HG02884 (cell line): ENCODE data around the gene ARL5A.
A peak's percentile ranks its signal among the peaks of the same experiment; 100 is the strongest.

Experiments used
- ATAC-seq: cut with Tn5 transposase; IDR thresholded peaks from one replicate; pipeline ENCODE4 v1.9.1; 2021; ENCODE audit warnings: mild to moderate bottlenecking, moderate library complexity; ENCODE audit not compliant: unreplicated experiment

The ARL5A gene

GRCh38 chr2:151769606-151770005 is 58.6 kb downstream of the ARL5A start:
- no peak for ATAC-seq

DNA sequence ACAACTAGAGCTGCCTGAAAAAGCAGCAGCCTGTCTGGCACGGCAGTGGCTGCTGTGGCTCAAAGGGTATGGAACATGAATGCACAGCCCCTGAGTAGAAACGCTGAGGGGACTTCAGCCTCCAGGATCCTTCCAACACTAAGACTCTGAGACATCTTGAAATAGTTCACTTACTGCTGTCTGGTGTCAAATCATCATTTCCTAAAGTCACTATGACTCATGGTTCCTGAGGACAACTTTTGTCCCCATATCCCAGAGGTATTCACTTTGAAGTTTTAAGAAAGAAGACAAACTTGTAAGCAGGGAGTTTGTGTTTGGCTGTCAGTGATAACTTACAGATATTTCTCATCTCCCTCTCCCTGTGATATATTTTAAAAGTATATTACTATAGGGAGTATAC is 60.7 kb downstream of the ARL5A start:
- ATAC-seq, result no peak

DNA sequence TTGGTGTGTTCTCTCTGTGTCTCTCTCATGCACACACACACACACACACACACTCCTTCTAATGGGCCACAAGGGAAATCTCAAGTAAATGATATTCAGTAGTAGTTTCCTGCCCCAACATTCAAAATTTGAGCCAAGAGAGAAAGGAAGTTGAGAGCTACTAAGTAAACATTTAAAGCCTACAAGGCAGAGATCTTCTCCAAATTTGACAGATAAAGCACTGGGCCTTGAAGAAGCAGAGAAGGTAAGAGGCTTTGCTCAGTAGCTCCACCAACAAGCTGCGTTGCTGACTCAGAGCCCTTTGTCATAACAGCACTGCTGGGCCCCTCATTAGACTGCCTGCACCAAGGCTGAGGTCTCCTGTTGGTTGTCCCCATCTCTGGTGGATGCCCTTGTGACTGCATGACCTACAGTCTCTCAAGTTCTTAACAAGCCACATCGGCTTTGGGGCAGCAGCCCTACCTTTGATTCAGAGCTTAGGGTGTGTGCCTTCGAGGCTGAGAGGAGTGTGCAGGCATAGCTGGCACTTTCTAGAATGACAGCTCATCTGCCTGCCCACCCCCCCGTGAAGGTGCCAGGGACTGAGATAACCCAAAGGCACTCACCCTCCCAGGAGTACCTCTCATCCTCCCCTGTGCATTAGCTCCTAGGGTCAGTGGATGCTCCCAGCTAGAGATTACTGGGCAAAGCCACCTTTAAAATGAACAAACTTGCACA is 61.6 kb downstream of the ARL5A start:
- ATAC-seq, result peak; percentile 50

DNA sequence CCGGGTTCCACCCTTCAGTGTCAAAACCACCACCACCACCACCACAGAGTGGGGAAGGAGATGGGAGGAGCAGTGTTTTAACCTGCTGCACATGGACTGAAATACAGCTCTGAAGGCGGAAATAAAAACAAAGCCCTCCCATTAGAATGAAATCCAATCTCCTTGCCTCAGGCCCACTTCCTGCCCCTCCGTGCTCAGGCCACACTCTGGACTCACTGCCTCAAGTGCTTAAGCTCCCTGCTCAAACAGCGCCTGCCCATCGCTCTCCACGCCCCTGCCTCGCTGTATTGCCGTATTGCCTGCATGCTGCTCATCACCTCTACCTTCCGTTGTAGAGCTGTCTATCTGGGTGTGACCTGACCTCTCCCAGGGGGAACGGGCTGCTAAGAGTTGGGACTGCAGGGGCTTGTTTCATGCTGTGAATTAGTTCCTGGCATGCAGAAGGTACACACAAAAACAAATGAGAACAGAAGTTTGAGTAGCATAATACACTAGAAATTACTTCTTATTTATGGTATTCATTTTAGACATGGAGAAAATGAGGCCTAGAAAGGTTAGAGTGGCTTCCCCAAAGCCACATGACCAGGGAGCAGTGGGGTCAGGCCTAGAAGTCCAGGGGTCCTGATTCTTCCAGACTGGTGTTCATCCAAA is 62.3 kb downstream of the ARL5A start:
- ATAC-seq, result no peak

DNA sequence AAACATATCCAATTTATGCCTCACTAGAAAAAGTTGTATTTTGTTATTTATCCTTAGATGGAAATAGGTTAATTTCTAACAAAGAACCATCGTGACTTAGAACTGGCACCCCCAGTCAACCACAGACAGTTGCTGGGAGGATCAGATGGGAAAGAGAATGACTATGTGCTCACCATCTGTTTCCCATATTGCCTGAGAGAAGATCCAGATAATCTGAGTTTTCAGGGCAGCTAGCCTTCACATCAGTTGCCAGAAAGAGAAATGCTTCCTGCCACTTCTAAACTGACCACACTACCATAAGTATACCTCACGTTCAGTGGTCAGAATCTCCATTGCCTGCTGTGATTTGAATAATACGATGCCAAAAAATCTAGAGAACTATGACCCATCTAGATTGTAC is 65.5 kb downstream of the ARL5A start:
- ATAC-seq, result no peak

GRCh38 chr2:151761687-151762086 is 66.5 kb downstream of the ARL5A start:
- no peak for ATAC-seq

DNA sequence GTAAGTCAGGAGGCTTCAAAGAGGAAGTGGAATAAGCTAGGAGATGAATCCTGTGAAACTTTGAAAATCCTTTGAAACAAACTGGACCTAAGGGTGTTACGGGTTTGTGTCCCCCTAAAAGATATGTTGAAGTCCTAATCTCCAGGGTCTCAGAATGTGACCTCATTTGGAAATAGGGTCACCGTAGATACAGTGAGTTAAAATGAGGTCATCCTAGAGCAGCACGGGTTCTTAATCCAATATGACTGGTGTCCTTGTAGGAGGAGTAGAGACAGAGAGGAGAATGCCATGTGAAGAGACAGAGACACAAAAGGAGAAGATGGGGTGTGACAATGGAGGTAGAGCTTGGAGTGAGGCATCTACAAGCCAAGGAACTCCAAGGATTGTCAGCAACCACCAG is 67.0 kb downstream of the ARL5A start:
- ATAC-seq, result no peak

DNA sequence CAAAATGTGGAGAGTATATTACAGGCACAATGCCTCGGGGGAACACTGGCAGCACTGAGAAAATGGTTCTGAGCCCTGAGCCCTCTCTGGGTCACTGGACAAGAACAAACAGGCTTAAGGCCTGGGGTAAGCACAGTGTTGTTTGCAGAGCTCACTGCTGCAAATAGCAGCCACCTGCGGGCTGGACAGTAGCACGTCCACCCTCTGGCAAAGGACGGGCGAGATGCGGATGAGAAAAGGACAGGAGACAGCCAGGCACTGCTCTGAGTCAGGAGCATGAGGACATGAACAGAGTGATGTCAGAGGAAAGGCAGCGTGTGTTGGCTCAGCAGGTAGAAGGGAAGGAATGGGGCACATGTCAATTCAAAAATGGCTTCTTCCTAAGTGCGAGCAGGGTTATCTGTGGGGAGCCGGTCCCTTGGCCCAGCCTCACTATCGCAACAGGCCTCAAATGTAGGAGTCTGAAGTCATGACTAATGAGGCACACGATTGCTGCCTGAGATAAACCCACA is 68.0 kb downstream of the ARL5A start:
- ATAC-seq, result no peak

DNA sequence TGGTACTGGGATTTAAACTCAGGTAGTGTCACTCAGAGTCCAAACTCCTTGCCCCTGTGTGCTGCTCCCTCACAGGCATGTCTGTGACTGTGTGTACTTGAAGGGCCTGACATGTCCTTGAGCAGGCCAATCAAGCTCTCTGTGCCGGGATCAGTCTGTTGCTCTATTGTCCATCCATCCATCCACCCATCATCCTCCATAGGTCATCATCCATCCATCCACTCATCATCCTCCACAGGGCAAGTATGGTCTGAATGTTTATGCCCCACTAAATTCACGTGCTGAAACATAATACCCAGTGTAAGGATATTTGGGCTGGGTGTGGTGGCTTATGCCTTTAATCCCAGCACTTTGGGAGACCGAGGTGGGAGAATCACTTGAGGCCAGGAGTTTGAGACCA is 69.5 kb downstream of the ARL5A start:
- ATAC-seq, result no peak

- no peak for ATAC-seq
Observed at GRCh38 chr2:151757861-151758260, 70.4 kb downstream of the ARL5A start.

GRCh38 chr2:151756820-151757219 is 71.4 kb downstream of the ARL5A start:
- no peak for ATAC-seq

- no peak for ATAC-seq
Observed at GRCh38 chr2:151754253-151754897, 73.8 kb downstream of the ARL5A start.

DNA sequence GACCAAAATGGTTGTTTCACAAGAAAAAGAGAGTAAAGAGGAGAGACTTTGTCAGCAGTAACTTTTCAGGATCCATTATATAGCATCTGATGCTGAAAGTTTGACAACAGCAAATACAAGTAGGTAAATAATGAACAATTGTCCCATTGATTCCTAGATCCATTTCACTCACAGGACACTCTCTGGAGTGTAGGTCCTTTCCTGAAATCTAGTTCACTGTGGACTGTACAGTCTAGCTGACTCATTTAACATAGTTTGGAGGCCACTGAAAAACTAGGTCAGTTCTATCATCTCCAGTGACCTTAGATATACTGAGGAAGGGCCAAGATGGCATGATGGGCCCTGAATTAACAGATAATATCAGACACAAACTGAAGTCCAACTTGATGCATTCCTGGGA is 74.7 kb downstream of the ARL5A start:
- no peak for ATAC-seq
